ENCODE measurements around the gene XYLB.

XYLB gene

DNA sequence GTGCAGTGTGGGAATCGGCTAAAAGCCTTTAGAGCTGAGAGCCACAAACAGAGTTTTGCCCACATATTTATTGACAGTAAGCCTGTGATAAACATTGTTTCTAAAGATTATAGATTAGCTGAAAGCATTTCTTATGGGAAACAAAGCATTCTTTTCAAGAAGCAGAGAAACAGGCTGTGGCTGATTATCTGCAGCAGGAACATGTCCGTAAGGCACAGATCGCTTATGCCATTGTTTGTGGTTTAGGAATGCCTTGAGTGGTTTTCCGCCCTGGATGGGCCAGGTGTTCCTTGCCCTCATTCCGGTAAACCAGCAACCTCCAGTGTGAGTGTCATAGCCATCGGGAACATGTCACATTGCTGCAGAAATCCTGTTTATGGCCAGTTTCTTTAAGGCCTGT is 12.5 kb downstream of the XYLB start:
- Histone ChIP-seq H3K36me3 (ENCODE audit: control insufficient read depth, low read length) (peaks cover 17% of the 10 kb centered on the region), H3K27me3 (ENCODE audit: control insufficient read depth, low read length) (no peaks in the 10 kb centered on the region), H3K27ac (ENCODE audit: low read depth, low read length) (no peak overlapping the region), H4K20me1 (ENCODE audit: control insufficient read depth, insufficient read depth, low read depth, low read length) (no peaks in the 10 kb centered on the region), H3K4me3 (ENCODE audit: low read length) (no peak overlapping the region), H3K9me2 (replicated peaks; ENCODE audit: control insufficient read depth, low read length) (no peaks in the 10 kb centered on the region), H3K4me2 (ENCODE audit: low read length) (no peak overlapping the region), H3F3A (ENCODE audit: control insufficient read depth, insufficient read depth) (no peaks in the 10 kb centered on the region), H3K4me1 (ENCODE audit: control insufficient read depth, low read length) (no peaks in the 10 kb centered on the region), H3K9me3 (ENCODE audit: control insufficient read depth, insufficient read depth, low read length) (no peaks in the 10 kb centered on the region), H3K79me2 (ENCODE audit: control insufficient read depth, low read length) (no peaks in the 10 kb centered on the region)
- TF ChIP-seq EZH2phosphoT487 (IDR thresholded peaks at IDR 0.05; ENCODE audit: borderline replicate concordance, low read length) = no peak
- TF ChIP-seq, protein P1, sequence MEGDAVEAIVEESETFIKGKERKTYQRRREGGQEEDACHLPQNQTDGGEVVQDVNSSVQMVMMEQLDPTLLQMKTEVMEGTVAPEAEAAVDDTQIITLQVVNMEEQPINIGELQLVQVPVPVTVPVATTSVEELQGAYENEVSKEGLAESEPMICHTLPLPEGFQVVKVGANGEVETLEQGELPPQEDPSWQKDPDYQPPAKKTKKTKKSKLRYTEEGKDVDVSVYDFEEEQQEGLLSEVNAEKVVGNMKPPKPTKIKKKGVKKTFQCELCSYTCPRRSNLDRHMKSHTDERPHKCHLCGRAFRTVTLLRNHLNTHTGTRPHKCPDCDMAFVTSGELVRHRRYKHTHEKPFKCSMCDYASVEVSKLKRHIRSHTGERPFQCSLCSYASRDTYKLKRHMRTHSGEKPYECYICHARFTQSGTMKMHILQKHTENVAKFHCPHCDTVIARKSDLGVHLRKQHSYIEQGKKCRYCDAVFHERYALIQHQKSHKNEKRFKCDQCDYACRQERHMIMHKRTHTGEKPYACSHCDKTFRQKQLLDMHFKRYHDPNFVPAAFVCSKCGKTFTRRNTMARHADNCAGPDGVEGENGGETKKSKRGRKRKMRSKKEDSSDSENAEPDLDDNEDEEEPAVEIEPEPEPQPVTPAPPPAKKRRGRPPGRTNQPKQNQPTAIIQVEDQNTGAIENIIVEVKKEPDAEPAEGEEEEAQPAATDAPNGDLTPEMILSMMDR (IDR thresholded peaks at IDR 0.05; ENCODE audit: low read depth, low read length, poor library complexity, severe bottlenecking) = no peak

DNA sequence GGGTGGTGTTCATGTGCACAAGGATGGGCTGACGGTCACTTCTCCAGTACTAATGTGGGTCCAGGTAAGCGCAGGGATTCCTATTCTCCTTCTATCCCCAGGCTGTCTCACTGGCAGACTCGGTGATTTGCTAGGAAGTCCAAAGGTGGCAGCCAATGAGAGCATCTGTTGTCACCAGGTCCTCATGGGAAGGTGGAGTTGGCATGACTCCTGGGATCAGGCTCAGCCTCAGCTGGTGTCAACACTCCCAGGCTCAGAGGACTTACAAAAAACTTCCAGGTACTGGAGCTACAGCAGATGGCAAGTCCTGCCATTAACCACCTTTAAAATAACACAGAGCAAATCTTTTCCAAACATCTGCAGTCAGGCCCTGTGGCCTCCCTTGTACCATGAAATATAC is 13.8 kb downstream of the XYLB start:
- no peaks in the 10 kb centered on the region for H3K9me3 ChIP-seq (ENCODE audit: control insufficient read depth, insufficient read depth, low read length)
- H3K9me2 ChIP-seq (replicated peaks; ENCODE audit: control insufficient read depth, low read length) = no peaks in the 10 kb centered on the region
- no peak overlapping the region for H3K27ac ChIP-seq (ENCODE audit: low read depth, low read length)
- no peaks in the 10 kb centered on the region for H3F3A ChIP-seq (ENCODE audit: control insufficient read depth, insufficient read depth)
- no peaks in the 10 kb centered on the region for H3K4me1 ChIP-seq (ENCODE audit: control insufficient read depth, low read length)
- H3K36me3 ChIP-seq (ENCODE audit: control insufficient read depth, low read length) = peaks cover 22% of the 10 kb centered on the region
- H3K27me3 ChIP-seq (ENCODE audit: control insufficient read depth, low read length) = no peaks in the 10 kb centered on the region
- H3K4me3 ChIP-seq (ENCODE audit: low read length) = no peak overlapping the region
- TF ChIP-seq, protein P1 (IDR thresholded peaks at IDR 0.05; ENCODE audit: low read depth, low read length, poor library complexity, severe bottlenecking) = no peak
- TF ChIP-seq EZH2phosphoT487 (IDR thresholded peaks at IDR 0.05; ENCODE audit: borderline replicate concordance, low read length) = no peak
- no peaks in the 10 kb centered on the region for H3K79me2 ChIP-seq (ENCODE audit: control insufficient read depth, low read length)
- H4K20me1 ChIP-seq (ENCODE audit: control insufficient read depth, insufficient read depth, low read depth, low read length) = no peaks in the 10 kb centered on the region
- H3K4me2 ChIP-seq (ENCODE audit: low read length) = no peak overlapping the region

DNA sequence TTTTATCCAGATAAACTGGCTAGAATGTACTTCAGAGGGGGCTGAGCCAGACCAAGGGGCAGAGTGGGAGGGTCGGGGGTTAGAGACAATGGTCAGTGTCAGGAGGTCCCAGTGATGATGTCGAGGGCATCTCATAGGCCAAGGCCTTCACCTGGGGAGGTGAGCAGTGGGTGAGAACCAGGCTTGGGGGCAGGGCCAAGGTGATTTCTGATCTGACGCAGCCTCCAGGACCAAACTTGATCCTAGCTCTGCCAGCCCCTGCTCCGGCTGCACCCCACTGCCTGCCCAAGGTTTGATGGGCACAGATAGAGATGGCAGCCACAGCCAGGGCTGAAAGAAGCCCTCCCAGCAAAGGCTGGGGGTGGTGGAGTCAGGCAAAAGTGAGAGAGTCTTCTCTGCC is 14.9 kb downstream of the XYLB start:
- no peak for TF ChIP-seq EZH2phosphoT487 (IDR thresholded peaks at IDR 0.05; ENCODE audit: borderline replicate concordance, low read length)
- TF ChIP-seq, protein P1 (IDR thresholded peaks at IDR 0.05; ENCODE audit: low read depth, low read length, poor library complexity, severe bottlenecking) = no peak
- Histone ChIP-seq H3K4me3 (ENCODE audit: low read length) (no peak overlapping the region), H3K4me2 (ENCODE audit: low read length) (no peak overlapping the region), H3K9me3 (ENCODE audit: control insufficient read depth, insufficient read depth, low read length) (no peaks in the 10 kb centered on the region), H3K27me3 (ENCODE audit: control insufficient read depth, low read length) (no peaks in the 10 kb centered on the region), H3F3A (ENCODE audit: control insufficient read depth, insufficient read depth) (no peaks in the 10 kb centered on the region), H3K4me1 (ENCODE audit: control insufficient read depth, low read length) (no peaks in the 10 kb centered on the region), H4K20me1 (ENCODE audit: control insufficient read depth, insufficient read depth, low read depth, low read length) (no peaks in the 10 kb centered on the region), H3K79me2 (ENCODE audit: control insufficient read depth, low read length) (no peaks in the 10 kb centered on the region), H3K9me2 (replicated peaks; ENCODE audit: control insufficient read depth, low read length) (no peaks in the 10 kb centered on the region), H3K36me3 (ENCODE audit: control insufficient read depth, low read length) (peaks cover 20% of the 10 kb centered on the region), H3K27ac (ENCODE audit: low read depth, low read length) (no peak overlapping the region)

DNA sequence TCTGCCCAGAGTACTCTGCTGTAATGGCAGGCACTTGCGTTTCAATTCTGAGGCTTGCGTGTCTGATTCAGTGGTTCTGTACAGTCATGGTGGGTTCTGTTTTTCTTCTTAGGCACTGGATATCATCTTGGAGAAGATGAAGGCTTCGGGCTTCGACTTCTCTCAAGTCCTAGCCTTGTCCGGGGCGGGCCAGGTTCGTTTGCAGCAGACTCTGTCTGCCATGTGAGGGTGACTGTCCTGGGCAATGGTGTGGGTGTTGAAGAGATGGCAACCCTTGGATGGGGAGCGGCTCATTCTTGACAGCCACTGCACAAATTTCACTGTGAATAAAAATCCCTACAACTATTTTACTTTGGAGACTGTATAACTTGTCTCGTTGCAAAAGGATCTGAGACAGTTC is 16.2 kb downstream of the XYLB start:
- H3K36me3 ChIP-seq (ENCODE audit: control insufficient read depth, low read length) = peaks cover 17% of the 10 kb centered on the region

More for the DNA sequence above, 16.2 kb downstream of the XYLB start:
- Histone ChIP-seq H3K4me3 (ENCODE audit: low read length) (no peak overlapping the region), H3K4me2 (ENCODE audit: low read length) (no peak overlapping the region), H3K9me3 (ENCODE audit: control insufficient read depth, insufficient read depth, low read length) (no peaks in the 10 kb centered on the region), H3K4me1 (ENCODE audit: control insufficient read depth, low read length) (no peaks in the 10 kb centered on the region), H3K9me2 (replicated peaks; ENCODE audit: control insufficient read depth, low read length) (no peaks in the 10 kb centered on the region), H3K27me3 (ENCODE audit: control insufficient read depth, low read length) (no peaks in the 10 kb centered on the region), H4K20me1 (ENCODE audit: control insufficient read depth, insufficient read depth, low read depth, low read length) (no peaks in the 10 kb centered on the region), H3K27ac (ENCODE audit: low read depth, low read length) (no peak overlapping the region), H3F3A (ENCODE audit: control insufficient read depth, insufficient read depth) (no peaks in the 10 kb centered on the region), H3K79me2 (ENCODE audit: control insufficient read depth, low read length) (no peaks in the 10 kb centered on the region)
- TF ChIP-seq, protein P1 (IDR thresholded peaks at IDR 0.05; ENCODE audit: low read depth, low read length, poor library complexity, severe bottlenecking) = no peak
- no peak for TF ChIP-seq EZH2phosphoT487 (IDR thresholded peaks at IDR 0.05; ENCODE audit: borderline replicate concordance, low read length)

Data from DOHH2 (cell line).